ENCODE measurements around the gene HM13. TPM values are rescaled to one million over a fixed set of nuclear protein-coding genes. Genes with fewer than 3 reads are reported as not detected.
"Not testable (repeated sequence)": the region's sequence is repeated elsewhere in the genome, so short reads cannot be mapped to it uniquely, and the experiment has no call there.

The HM13 gene
- total and polyA plus RNA-seq, 7 donors = 34.8 to 304 (median 62.5) TPM

DNA sequence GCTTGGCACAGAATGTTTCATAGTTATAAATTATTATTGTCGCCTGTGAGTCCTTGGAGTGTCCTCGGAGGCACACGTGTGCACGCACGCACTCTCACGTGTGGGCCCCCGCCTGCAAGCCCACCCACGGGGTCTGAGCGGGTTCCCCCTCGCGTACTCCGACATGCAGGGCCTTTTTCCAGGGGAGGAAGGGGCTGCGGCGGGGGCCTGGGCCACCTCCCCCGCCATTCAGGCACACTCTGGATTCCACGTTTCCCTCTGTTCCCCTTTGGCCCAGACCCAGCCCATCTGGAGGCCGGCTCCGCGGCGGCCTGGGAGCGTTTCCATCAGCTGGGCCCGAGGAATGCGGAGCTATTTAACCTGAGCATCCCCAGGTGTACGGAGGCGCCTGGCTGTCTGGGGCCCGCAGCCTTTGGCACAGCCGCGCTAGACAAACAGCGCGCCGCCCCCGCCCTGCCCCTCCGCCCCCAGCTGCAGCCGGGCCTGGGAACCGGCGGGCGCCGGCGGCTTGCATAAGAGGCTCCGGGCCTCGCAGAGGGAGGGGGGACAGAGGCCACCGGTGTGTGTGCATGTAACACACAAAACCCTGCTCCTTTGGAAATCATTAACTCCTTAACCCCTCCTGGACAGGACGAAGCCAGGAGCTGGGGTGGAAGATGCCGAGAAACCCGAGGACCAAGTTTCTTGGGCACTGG is 94.2 kb downstream of the HM13 start:
- Histone ChIP-seq H3K27me3 (peaks cover 0 to 23% (median 0%) of the 10 kb centered on the region in 3 donors), H3K9me3 (no peaks in the 10 kb centered on the region), H3K4me1 (peaks cover 0 to 43% (median 33%) of the 10 kb centered on the region in 4 donors), H3K27ac (peak overlapping the region; percentile 77 to 91 (median 80)), H3K4me3 (peak overlapping the region in 3 of 4 donors; percentile 16 to 32 (median 19)), H3K36me3 (no peaks in the 10 kb centered on the region)
- peak; percentile 49 to 72 (median 63) for TF ChIP-seq POLR2AphosphoS5 (IDR thresholded peaks at IDR 0.05)
- TF ChIP-seq, protein P1, sequence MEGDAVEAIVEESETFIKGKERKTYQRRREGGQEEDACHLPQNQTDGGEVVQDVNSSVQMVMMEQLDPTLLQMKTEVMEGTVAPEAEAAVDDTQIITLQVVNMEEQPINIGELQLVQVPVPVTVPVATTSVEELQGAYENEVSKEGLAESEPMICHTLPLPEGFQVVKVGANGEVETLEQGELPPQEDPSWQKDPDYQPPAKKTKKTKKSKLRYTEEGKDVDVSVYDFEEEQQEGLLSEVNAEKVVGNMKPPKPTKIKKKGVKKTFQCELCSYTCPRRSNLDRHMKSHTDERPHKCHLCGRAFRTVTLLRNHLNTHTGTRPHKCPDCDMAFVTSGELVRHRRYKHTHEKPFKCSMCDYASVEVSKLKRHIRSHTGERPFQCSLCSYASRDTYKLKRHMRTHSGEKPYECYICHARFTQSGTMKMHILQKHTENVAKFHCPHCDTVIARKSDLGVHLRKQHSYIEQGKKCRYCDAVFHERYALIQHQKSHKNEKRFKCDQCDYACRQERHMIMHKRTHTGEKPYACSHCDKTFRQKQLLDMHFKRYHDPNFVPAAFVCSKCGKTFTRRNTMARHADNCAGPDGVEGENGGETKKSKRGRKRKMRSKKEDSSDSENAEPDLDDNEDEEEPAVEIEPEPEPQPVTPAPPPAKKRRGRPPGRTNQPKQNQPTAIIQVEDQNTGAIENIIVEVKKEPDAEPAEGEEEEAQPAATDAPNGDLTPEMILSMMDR (IDR thresholded peaks at IDR 0.05) = no peak
- WGBS, 2 donors = 4 to 19% methylated on average over 45 of the region's 45 CpGs
- intact Hi-C loops (cut with DNase I) = no loop called here
- peak; percentile 87 for DNase-seq

DNA sequence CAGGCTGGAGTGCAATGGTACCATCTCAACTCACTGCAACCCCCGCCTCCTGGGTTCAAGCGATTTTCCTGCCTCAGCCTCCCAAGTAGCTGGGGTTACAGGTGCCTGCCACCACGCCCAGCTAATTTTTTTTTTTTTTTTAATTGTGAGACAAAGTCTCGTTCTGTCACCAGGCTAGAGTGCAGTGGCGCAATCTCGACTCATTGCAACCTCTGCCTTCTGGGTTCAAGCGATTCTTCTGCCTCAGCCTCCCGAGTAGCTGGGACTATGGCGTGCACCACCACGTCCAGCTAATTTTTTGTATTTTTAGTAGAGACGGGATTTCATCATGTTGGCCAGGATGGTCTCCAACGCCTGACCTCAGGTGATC is 98.0 kb downstream of the HM13 start:
- H3K4me1 ChIP-seq = peaks cover 0 to 16% (median 12%) of the 10 kb centered on the region in 4 donors
- not testable (repeated sequence) for H3K36me3 ChIP-seq, H3K27ac ChIP-seq, DNase-seq, H3K9me3 ChIP-seq, H3K4me3 ChIP-seq
- 50 to 82% methylated on average over 12 of the region's 12 CpGs for WGBS, 2 donors
- H3K27me3 ChIP-seq = peaks cover 0 to 13% (median 0%) of the 10 kb centered on the region in 3 donors
- intact Hi-C loops (cut with DNase I) = loop anchor here (2.0 kb wide), 1 partner anchor 43 kb away; no protein-coding TSS in a partner anchor

DNA sequence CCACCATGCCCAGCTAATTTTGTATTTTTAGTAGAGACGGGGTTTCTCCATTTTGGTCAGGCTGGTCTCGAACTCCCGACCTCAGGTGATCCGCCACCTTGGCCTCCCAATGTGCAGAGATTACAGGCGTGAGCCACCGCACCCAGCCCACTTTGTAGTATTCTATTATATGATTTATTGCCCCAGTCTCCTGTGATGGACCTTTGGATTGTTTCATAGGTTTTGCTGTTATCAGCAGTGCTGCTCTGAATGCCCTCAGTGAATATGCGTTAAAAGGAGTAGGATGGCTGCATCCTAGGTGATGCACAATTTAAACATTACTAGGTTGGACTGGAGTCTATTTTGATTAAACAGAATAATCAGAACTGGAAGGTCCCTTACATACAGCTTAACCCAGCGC is 101.2 kb downstream of the HM13 start:
- intact Hi-C loops (cut with DNase I) = no loop called here
- Histone ChIP-seq H3K4me3 (no peak overlapping the region), H3K9me3 (no peaks in the 10 kb centered on the region), H3K27ac (no peak overlapping the region), H3K36me3 (no peaks in the 10 kb centered on the region), H3K4me1 (peaks cover 0 to 4% (median 2%) of the 10 kb centered on the region in 4 donors), H3K27me3 (no peaks in the 10 kb centered on the region)
- TF ChIP-seq POLR2AphosphoS5 (IDR thresholded peaks at IDR 0.05) = no peak
- no peak for TF ChIP-seq POLR2A (IDR thresholded peaks at IDR 0.05)
- TF ChIP-seq, protein P1 (IDR thresholded peaks at IDR 0.05) = no peak
- no peak for TF ChIP-seq EP300 (IDR thresholded peaks at IDR 0.05)
- no peak for DNase-seq
- 60 to 85% methylated on average over 8 of the region's 8 CpGs for WGBS, 2 donors

DNA sequence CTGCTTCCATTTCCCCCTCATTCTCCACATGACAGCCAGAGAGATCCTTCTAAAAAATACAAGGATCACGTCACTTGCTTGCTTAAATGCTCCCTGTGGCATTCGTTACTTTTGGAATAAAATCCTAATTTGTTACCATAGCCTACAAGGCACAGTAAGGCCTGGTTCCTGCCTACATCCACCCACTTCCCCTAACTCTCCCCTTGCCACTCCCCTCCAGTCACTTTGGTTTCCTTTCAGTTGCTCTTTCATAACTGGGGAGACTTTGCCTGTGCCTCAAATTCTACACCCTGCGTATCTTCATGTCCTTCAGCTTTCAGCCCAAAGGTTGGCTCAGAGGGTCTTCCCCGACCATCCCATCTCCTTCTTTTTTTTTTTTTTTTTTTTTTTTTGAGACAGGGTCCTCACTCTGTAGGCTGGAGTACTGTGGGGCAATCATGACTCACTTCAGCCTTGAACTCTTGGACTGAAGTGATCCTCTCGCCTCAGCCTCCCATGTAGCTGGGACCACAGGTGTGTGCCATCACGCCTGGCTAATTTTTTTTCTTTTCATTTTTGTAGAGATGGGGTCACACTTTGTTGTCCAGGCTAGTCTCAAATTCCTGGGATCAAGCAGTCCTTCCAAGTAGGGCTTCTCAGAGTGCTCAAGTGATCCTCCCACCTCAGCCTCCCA is 103.3 kb downstream of the HM13 start:
- 66 to 84% methylated on average over 6 of the region's 6 CpGs for WGBS, 2 donors
- Histone ChIP-seq H3K36me3 (no peaks in the 10 kb centered on the region), H3K27me3 (no peaks in the 10 kb centered on the region), H3K4me1 (peaks cover 0 to 2% (median under 1%) of the 10 kb centered on the region in 4 donors), H3K27ac (no peak overlapping the region), H3K9me3 (no peaks in the 10 kb centered on the region), H3K4me3 (no peak overlapping the region)
- DNase-seq = no peak
- intact Hi-C loops (cut with DNase I) = no loop called here
- TF ChIP-seq POLR2AphosphoS5 (IDR thresholded peaks at IDR 0.05) (no peak), EP300 (IDR thresholded peaks at IDR 0.05) (no peak), POLR2A (IDR thresholded peaks at IDR 0.05) (no peak)
- TF ChIP-seq, protein P1 (IDR thresholded peaks at IDR 0.05) = no peak

Small RNA genes within 50 kb of the gene (small RNA-seq; reads per million reads assigned to genes)
- 0 to 0.22 (median 0.11) reads per million in 3 donors for gene MIR3193

Other genes starting within 250 kb of the HM13 start
- gene DEFB116, start 205.9 kb upstream of the HM13 start, total RNA-seq = not detected
- not detected for gene DEFB116, start 205.9 kb upstream of the HM13 start, polyA plus RNA-seq
- not detected for gene DEFB118, start 145.8 kb upstream of the HM13 start, total RNA-seq
- gene DEFB118, start 145.8 kb upstream of the HM13 start, polyA plus RNA-seq = not detected
- not detected for gene DEFB119, start 123.9 kb upstream of the HM13 start, total RNA-seq
- gene DEFB119, start 123.9 kb upstream of the HM13 start, polyA plus RNA-seq = not detected
- gene DEFB121, start 108.2 kb upstream of the HM13 start, total RNA-seq = not detected
- gene DEFB121, start 108.2 kb upstream of the HM13 start, polyA plus RNA-seq = not detected
- gene DEFB123, start 73.8 kb upstream of the HM13 start, total RNA-seq = not detected
- not detected for gene DEFB123, start 73.8 kb upstream of the HM13 start, polyA plus RNA-seq
- gene DEFB124, start 39.3 kb upstream of the HM13 start, total RNA-seq = not detected
- gene DEFB124, start 39.3 kb upstream of the HM13 start, polyA plus RNA-seq = not detected
- gene REM1, start 39.2 kb upstream of the HM13 start, total RNA-seq = 1 to 10 TPM; 3.8 to 9.3 (median 5.5) TPM
- gene REM1, start 39.2 kb upstream of the HM13 start, polyA plus RNA-seq = 1 to 10 TPM in 2 of 3 donors, under 1 TPM in 1; 0.46 to 1.2 (median 1.2) TPM
- 100 to 1,000 TPM; 111 to 230 (median 147) TPM for gene ID1, start 90.8 kb downstream of the HM13 start, total RNA-seq
- 100 to 1,000 TPM; 329 to 368 (median 342) TPM for gene ID1, start 90.8 kb downstream of the HM13 start, polyA plus RNA-seq
- 1 to 10 TPM in 1 of 4 donors, not detected in 3; 1.1 TPM for gene COX4I2, start 123.5 kb downstream of the HM13 start, total RNA-seq
- gene COX4I2, start 123.5 kb downstream of the HM13 start, polyA plus RNA-seq = 1 to 10 TPM in 2 of 3 donors, not detected in 1; 1.4 to 3.0 TPM
- 10 to 100 TPM; 53.2 to 71.3 (median 55.7) TPM for gene BCL2L1, start 208.4 kb downstream of the HM13 start, total RNA-seq
- 10 to 100 TPM; 76.1 to 94.8 (median 78.7) TPM for gene BCL2L1, start 208.4 kb downstream of the HM13 start, polyA plus RNA-seq
- 1 to 10 TPM in 1 of 4 donors, under 1 TPM in 1, not detected in 2; 0.36 to 1.8 TPM for gene TPX2, start 224.8 kb downstream of the HM13 start, total RNA-seq
- 10 to 100 TPM in 1 of 3 donors, 1 to 10 TPM in 2; 2.4 to 24.0 (median 4.9) TPM for gene TPX2, start 224.8 kb downstream of the HM13 start, polyA plus RNA-seq